NT2/D1 (cell line): ENCODE results near the gene TREH.

Source experiments
- DNase-seq: peaks from one replicate; pipeline ENCODE4 v3.0.0-alpha.2; 2011; ENCODE audit warnings: low read depth, low spot score
- H3K27me3 ChIP-seq: 2 replicates; pipeline ENCODE4 v1.6.0; 2011; ENCODE audit warnings: mild to moderate bottlenecking; ENCODE audit not compliant: insufficient read length, insufficient read depth
- H3K36me3 ChIP-seq: 2 replicates; pipeline ENCODE4 v1.6.1; 2011; ENCODE audit warnings: mild to moderate bottlenecking, low read length, mixed read lengths; ENCODE audit not compliant: insufficient read depth, insufficient read length
- H3K4me1 ChIP-seq: 2 replicates; pipeline ENCODE4 v1.5.1; 2011; ENCODE audit not compliant: insufficient read depth, insufficient read length
- H3K4me3 ChIP-seq: 2 replicates; pipeline ENCODE4 v1.5.1; 2011; ENCODE audit warnings: low read depth; ENCODE audit not compliant: insufficient read length
- H3K9ac ChIP-seq: 2 replicates; pipeline ENCODE4 v1.6.0; 2011; ENCODE audit warnings: low read depth; ENCODE audit not compliant: insufficient read length
- H3K9me3 ChIP-seq: 2 replicates; pipeline ENCODE4 v1.5.1; 2011; ENCODE audit warnings: mild to moderate bottlenecking, low read length; ENCODE audit not compliant: insufficient read depth
- SUZ12 ChIP-seq: IDR thresholded peaks from 2 replicates; pipeline ENCODE4 v1.6.1; 2011; ENCODE audit not compliant: insufficient read length, insufficient read depth; ENCODE audit errors: extremely low read depth
- YY1 ChIP-seq: IDR thresholded peaks from 2 replicates; pipeline ENCODE4 v1.6.1; 2011; ENCODE audit not compliant: insufficient read length, insufficient read depth
- ZNF274 ChIP-seq: IDR thresholded peaks from 2 replicates; pipeline ENCODE4 v1.6.1; 2011; ENCODE audit warnings: mild to moderate bottlenecking, low read depth, low read length

The TREH gene

GRCh38 chr11:118671254-118671653 lies 8.2 kb downstream of the TREH start:
- DNase-seq: no peak
- Histone ChIP-seq H3K9me3 (peaks cover 13% of the 10 kb centered on the region; the same call in 1 of the 2 replicates), H3K4me1 (no peaks in the 10 kb centered on the region), H3K27me3 (no peaks in the 10 kb centered on the region), H3K4me3 (no peak overlapping the region), H3K36me3 (no peaks in the 10 kb centered on the region), H3K9ac (no peak overlapping the region)
- no peak for TF ChIP-seq YY1
- TF ChIP-seq ZNF274: no peak
- no peak for TF ChIP-seq SUZ12

- H3K9me3 ChIP-seq: peaks cover 1% of the 10 kb centered on the region; the same call in 1 of the 2 replicates
- H3K9ac ChIP-seq: no peak overlapping the region
- H3K27me3 ChIP-seq: no peaks in the 10 kb centered on the region
- TF ChIP-seq YY1: no peak
- TF ChIP-seq SUZ12: no peak
- no peak for TF ChIP-seq ZNF274
- H3K4me3 ChIP-seq: no peak overlapping the region
- H3K36me3 ChIP-seq: no peaks in the 10 kb centered on the region
- H3K4me1 ChIP-seq: no peaks in the 10 kb centered on the region
- no peak for DNase-seq
These were observed 9.4 kb downstream of the TREH start for GRCh38 chr11:118670063-118670462.

GRCh38 chr11:118666371-118666770 lies 13.1 kb downstream of the TREH start:
- Histone ChIP-seq H3K9ac (no peak overlapping the region), H3K36me3 (no peaks in the 10 kb centered on the region), H3K27me3 (no peaks in the 10 kb centered on the region), H3K9me3 (no peaks in the 10 kb centered on the region), H3K4me1 (peaks cover 13% of the 10 kb centered on the region), H3K4me3 (no peak overlapping the region)
- DNase-seq: no peak
- TF ChIP-seq YY1 (no peak), SUZ12 (no peak), ZNF274 (no peak)

DNA sequence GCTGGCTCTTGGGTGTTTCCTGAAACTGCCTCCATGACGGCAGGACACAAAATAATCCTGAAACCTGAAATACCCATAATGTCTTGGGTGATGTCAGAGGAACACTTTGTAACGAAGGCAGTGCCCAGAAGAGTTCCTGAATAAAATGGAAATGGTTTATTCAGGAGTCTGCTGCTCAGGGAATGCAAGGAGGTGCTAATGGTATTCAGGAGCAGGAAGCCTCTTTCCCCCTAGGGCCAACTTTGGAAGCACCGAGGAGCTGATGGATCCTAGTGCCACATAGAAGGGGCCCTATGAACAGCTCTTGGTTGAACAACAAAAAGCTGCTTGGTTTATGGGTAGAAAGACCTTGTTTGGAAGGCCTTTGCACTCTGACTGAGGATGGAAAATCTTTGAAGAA lies 15.5 kb downstream of the TREH start:
- Histone ChIP-seq H3K9ac (no peak overlapping the region), H3K36me3 (peaks cover 3% of the 10 kb centered on the region), H3K4me1 (peaks cover 29% of the 10 kb centered on the region), H3K27me3 (no peaks in the 10 kb centered on the region), H3K9me3 (no peaks in the 10 kb centered on the region), H3K4me3 (no peak overlapping the region)
- no peak for DNase-seq
- TF ChIP-seq ZNF274 (no peak), SUZ12 (no peak), YY1 (no peak)

DNA sequence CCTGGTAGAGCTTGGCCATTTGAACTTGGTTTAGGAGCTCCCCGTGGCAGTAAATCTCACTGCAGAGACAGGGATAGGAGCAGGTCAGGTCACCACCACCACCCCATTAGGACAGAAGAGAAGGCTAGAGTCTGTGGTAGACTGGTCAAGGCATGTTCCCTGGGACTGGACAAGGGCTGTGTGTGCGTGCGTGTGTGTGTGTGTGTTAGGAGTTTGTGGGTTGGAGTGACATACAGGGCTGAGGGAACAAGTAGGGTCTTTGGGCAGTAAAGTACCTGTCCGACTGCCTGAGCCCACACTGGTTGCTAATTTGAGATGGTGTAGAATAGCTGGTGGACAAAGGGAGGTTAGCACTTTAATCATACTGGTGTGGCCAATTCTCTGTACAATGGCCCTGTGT lies 16.1 kb downstream of the TREH start:
- H3K9ac ChIP-seq: no peak overlapping the region
- H3K9me3 ChIP-seq: no peaks in the 10 kb centered on the region
- no peaks in the 10 kb centered on the region for H3K27me3 ChIP-seq
- peaks cover 6% of the 10 kb centered on the region for H3K36me3 ChIP-seq
- DNase-seq: no peak
- H3K4me1 ChIP-seq: peaks cover 34% of the 10 kb centered on the region
- no peak overlapping the region for H3K4me3 ChIP-seq
- TF ChIP-seq ZNF274 (no peak), YY1 (no peak), SUZ12 (no peak)

DNA sequence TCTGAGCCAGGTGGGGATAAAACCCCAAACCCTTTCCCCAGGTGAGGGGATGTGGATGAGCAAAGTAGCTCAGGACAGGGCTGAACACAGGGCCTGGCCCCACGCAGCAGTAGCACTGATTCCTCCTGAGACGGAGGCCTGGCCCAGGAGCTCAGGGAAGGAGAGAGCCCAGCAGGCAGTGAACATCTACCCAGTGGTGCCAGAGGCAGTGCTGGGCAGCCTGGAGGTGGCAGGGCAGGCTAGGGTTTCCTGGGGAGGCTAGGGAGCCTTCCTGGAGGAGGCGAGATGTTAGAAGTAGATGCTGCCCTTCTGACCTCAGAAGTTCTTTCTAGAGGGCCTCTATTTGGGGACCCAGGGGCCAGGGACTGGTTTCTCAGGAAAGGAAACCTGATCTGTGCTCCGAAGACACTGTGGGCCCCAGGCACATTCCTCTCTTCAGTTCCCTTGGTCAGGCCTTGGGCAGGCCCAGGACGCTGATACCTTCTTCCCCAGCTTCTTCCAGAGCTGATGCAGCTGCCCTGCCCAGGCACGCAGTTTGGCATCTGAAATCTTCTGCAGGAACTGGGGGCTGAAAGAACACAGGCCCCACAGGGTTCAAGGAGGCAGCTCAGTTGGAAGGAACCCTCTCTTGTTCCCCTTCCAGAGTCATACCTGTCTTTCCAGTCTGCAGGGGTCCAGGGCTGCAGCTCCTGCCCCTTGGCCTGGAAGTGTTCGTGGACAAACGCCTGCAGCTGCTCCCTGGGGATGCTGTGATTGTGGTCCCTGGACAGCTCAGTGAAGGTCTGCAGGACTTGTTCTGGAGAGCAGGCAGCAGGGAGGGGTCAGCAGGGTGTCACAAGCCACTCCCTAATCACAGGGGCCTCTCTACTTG lies 16.8 kb downstream of the TREH start:
- Histone ChIP-seq H3K4me1 (peaks cover 37% of the 10 kb centered on the region), H3K9me3 (no peaks in the 10 kb centered on the region), H3K27me3 (no peaks in the 10 kb centered on the region), H3K9ac (no peak overlapping the region), H3K36me3 (peaks cover 11% of the 10 kb centered on the region), H3K4me3 (no peak overlapping the region)
- no peak for TF ChIP-seq YY1
- TF ChIP-seq ZNF274: no peak
- TF ChIP-seq SUZ12: no peak
- DNase-seq: no peak

DNA sequence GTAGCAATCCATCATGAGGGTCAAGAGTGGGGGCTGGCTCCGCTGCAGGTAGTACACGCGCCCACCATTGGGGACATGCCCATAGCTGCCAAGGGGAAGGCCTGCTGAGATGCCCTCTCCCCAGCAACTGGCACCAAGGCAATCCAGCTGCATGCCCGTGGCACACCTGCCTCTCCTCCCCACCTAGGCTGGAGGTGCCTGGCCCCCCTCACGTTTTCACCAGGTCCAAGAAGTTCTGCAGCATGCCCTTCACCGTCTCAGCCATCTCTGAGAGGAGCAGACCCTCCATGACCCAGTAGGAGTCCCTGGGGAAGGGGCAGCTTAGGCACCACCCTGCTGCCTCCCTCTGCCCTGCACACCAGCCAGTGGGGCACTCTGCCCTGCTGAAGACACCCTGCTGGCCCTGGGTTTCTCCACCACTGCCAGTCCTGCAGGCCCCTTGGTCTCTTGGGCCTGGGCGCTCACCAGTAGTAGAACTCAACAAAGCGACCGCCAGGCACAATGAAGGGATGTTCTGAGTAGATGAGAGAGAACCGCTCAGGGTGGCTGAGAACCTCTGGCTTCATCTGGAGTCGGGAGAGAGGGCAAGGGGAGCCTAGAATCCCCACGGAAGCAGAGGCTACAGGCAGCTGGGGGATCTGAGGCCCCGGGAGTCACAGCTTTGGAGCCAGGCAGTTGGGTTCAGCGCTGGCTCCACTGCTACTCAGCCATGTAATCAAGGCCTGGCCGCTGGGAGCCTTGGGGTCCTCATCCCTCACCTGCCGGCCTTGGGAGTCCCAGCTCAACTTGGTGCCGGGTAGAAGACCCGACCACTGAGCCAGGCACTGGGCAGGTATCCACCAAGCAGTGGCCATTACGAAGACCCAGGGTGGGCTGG lies 17.8 kb downstream of the TREH start:
- no peak overlapping the region for H3K9ac ChIP-seq
- no peak for TF ChIP-seq YY1
- TF ChIP-seq SUZ12: no peak
- no peak for TF ChIP-seq ZNF274
- no peak overlapping the region for H3K4me3 ChIP-seq
- H3K27me3 ChIP-seq: no peaks in the 10 kb centered on the region
- H3K36me3 ChIP-seq: peaks cover 19% of the 10 kb centered on the region
- DNase-seq: no peak
- H3K9me3 ChIP-seq: no peaks in the 10 kb centered on the region
- H3K4me1 ChIP-seq: peaks cover 37% of the 10 kb centered on the region
